Esophagus muscularis mucosa (tissue), 4 donors: ENCODE results near the gene MARK3. TPM values are rescaled to one million over a fixed set of nuclear protein-coding genes. Genes with fewer than 3 reads are reported as not detected.

Experiments
- DNase-seq: peaks from one replicate; pipeline ENCODE4 v3.0.0-alpha.2; 2017; ENCODE audit errors: extremely low spot score
- H3K27ac ChIP-seq, 4 donors: fragments of 200-600 bp; sonication (generic); replicated peaks in 1 of 4; 1 replicate in 3 of 4; 2 replicates in 1 of 4; pipeline ENCODE4 v1.5.1; 2016 to 2019; ENCODE audit warnings: mild to moderate bottlenecking in 1 of 4
- H3K27me3 ChIP-seq, 4 donors: fragments of 200-600 bp; sonication (generic); one replicate each; pipeline versions ENCODE4 v1.5.1 to v1.6.0; 2016 to 2019
- H3K36me3 ChIP-seq, 4 donors: fragments of 200-600 bp; sonication (generic); one replicate each; pipeline ENCODE4 v1.5.1; 2016 to 2019
- H3K4me1 ChIP-seq, 4 donors: fragments of 200-600 bp; sonication (generic); one replicate each; pipeline ENCODE4 v1.5.1; 2016 to 2019
- H3K4me3 ChIP-seq, 4 donors: fragments of 200-600 bp; sonication (generic); 1 replicate in 2 of 4; 2 replicates in 2 of 4; pipeline ENCODE4 v1.5.1; 2016 to 2019; ENCODE audit warnings: mild to moderate bottlenecking in 4 of 4, moderate library complexity in 1 of 4
- H3K9me3 ChIP-seq, 4 donors: fragments of 200-600 bp; sonication (generic); 1 replicate in 3 of 4; 2 replicates in 1 of 4; pipeline ENCODE4 v1.5.1; 2016 to 2019
- EP300 ChIP-seq: sonication (generic); formaldehyde crosslinking; IDR thresholded peaks from one replicate; pipeline ENCODE4 v1.6.1; 2017; ENCODE audit warnings: antibody characterized with exemption
- POLR2A ChIP-seq: fragments of 450-650 bp; IDR thresholded peaks from one replicate; pipeline ENCODE4 v1.6.1; 2017; ENCODE audit warnings: antibody characterized with exemption, moderate library complexity, mild to moderate bottlenecking, low read depth
- POLR2AphosphoS5 ChIP-seq, 2 donors: sonication (generic); formaldehyde crosslinking; IDR thresholded peaks; one replicate each; pipeline ENCODE4 v1.6.1; 2017; ENCODE audit warnings: antibody characterized with exemption in 2 of 2
- WGBS: methylation state at CpG from one replicate; pipeline ENCODE4 v1.1.5; 2018; 5-methylcytosine and 5-hydroxymethylcytosine counted together
- intact Hi-C: fragments of 100-400 bp; cut with DNase I; formaldehyde crosslinking; loops from one replicate; pipeline ENCODE4 v1.15.1; 2023
- total RNA-seq, 4 donors: library from RNA; depleted of rRNA; stranded (reverse); fragments of >200 nt; gene quantifications; one replicate each; pipeline versions ENCODE4 v1.1.0 to v1.2.1, GENCODE V29; 2016
- TF ChIP-seq, protein P1 (sequence below), 3 experiments: fragments of 200-600 bp in 2 of 3; fragments of 450-650 bp in 1 of 3; sonication (generic) in 2 of 3; IDR thresholded peaks; one replicate each; pipeline ENCODE4 v1.5.1; 2017 to 2019; ENCODE audit warnings: antibody characterized with exemption in 3 of 3, mild to moderate bottlenecking in 2 of 3, moderate library complexity in 1 of 3

The MARK3 gene
- total RNA-seq, 4 donors from 2014 or later: 57.4 to 78.1 (median 68.1) TPM

- H3K9me3 ChIP-seq: no peaks in the 10 kb centered on the region
- no peaks in the 10 kb centered on the region for H3K4me1 ChIP-seq
- peak overlapping the region; percentile 26 to 54 (median 38) for H3K27ac ChIP-seq
- no peaks in the 10 kb centered on the region for H3K27me3 ChIP-seq
- intact Hi-C loops: no loop called here
- peaks cover 30 to 94% (median 85%) of the 10 kb centered on the region in 4 donors for H3K36me3 ChIP-seq
- no peak for DNase-seq
- H3K4me3 ChIP-seq: no peak overlapping the region
- no peak for TF ChIP-seq POLR2A
- TF ChIP-seq EP300: no peak
- TF ChIP-seq, protein P1, sequence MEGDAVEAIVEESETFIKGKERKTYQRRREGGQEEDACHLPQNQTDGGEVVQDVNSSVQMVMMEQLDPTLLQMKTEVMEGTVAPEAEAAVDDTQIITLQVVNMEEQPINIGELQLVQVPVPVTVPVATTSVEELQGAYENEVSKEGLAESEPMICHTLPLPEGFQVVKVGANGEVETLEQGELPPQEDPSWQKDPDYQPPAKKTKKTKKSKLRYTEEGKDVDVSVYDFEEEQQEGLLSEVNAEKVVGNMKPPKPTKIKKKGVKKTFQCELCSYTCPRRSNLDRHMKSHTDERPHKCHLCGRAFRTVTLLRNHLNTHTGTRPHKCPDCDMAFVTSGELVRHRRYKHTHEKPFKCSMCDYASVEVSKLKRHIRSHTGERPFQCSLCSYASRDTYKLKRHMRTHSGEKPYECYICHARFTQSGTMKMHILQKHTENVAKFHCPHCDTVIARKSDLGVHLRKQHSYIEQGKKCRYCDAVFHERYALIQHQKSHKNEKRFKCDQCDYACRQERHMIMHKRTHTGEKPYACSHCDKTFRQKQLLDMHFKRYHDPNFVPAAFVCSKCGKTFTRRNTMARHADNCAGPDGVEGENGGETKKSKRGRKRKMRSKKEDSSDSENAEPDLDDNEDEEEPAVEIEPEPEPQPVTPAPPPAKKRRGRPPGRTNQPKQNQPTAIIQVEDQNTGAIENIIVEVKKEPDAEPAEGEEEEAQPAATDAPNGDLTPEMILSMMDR (IDR thresholded peaks at IDR 0.05): no peak
- no peak for TF ChIP-seq POLR2AphosphoS5 (IDR thresholded peaks at IDR 0.05)
- 72% methylated on average over 6 of the region's 6 CpGs for WGBS
Observed at GRCh38 chr14:103492156-103492925, 107.1 kb downstream of the MARK3 start.

GRCh38 chr14:103495854-103496253 lies 110.6 kb downstream of the MARK3 start:
- H3K9me3 ChIP-seq: no peaks in the 10 kb centered on the region
- peaks cover 8 to 12% (median 10%) of the 10 kb centered on the region in 4 donors for H3K4me1 ChIP-seq
- H3K4me3 ChIP-seq: no peak overlapping the region
- H3K36me3 ChIP-seq: peaks cover 14 to 81% (median 74%) of the 10 kb centered on the region in 4 donors
- H3K27me3 ChIP-seq: no peaks in the 10 kb centered on the region
- DNase-seq: no peak
- intact Hi-C loops: no loop called here
- TF ChIP-seq POLR2AphosphoS5 (IDR thresholded peaks at IDR 0.05) (no peak), POLR2A (no peak), EP300 (no peak)
- TF ChIP-seq, protein P1 (IDR thresholded peaks at IDR 0.05): no peak
- no peak overlapping the region for H3K27ac ChIP-seq
- WGBS: 58% methylated on average over 2 of the region's 2 CpGs

DNA sequence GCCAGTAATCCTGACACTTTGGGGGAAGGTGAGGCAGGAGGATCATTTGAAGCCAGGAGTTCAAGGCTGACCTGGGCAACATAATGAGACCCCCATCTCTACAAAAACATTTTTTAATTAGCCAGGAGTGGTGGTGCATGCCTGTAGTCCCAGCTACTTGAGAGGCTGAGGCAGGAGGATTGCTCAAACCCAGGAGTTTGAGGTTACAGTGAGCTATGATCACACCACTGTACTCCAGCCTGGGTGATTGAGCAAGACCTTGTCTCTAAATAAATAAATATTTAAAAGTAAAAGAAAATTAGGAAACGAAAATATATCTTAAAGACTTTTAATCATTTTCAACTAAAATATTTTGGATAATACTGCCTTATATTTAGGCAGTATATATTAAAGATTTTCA lies 111.6 kb downstream of the MARK3 start:
- H3K36me3 ChIP-seq: peaks cover 11 to 82% (median 76%) of the 10 kb centered on the region in 4 donors
- peaks cover 8 to 12% (median 11%) of the 10 kb centered on the region in 4 donors for H3K4me1 ChIP-seq
- no peaks in the 10 kb centered on the region for H3K27me3 ChIP-seq
- TF ChIP-seq POLR2AphosphoS5 (IDR thresholded peaks at IDR 0.05): no peak
- H3K4me3 ChIP-seq: no peak overlapping the region
- H3K27ac ChIP-seq: no peak overlapping the region
- 33% methylated on average over 1 of the region's 1 CpG for WGBS
- no peaks in the 10 kb centered on the region for H3K9me3 ChIP-seq
- no peak for DNase-seq
- intact Hi-C loops: no loop called here

- H3K27ac ChIP-seq: no peak overlapping the region
- peaks cover 32 to 87% (median 78%) of the 10 kb centered on the region in 4 donors for H3K36me3 ChIP-seq
- intact Hi-C loops: no loop called here
- TF ChIP-seq POLR2AphosphoS5 (IDR thresholded peaks at IDR 0.05) (no peak), POLR2A (no peak), EP300 (no peak)
- H3K27me3 ChIP-seq: no peaks in the 10 kb centered on the region
- 66% methylated on average over 10 of the region's 10 CpGs for WGBS
- H3K4me3 ChIP-seq: no peak overlapping the region
- no peaks in the 10 kb centered on the region for H3K9me3 ChIP-seq
- peaks cover 8 to 12% (median 11%) of the 10 kb centered on the region in 4 donors for H3K4me1 ChIP-seq
- DNase-seq: no peak
Observed at GRCh38 chr14:103499709-103500108, 114.5 kb downstream of the MARK3 start.

DNA sequence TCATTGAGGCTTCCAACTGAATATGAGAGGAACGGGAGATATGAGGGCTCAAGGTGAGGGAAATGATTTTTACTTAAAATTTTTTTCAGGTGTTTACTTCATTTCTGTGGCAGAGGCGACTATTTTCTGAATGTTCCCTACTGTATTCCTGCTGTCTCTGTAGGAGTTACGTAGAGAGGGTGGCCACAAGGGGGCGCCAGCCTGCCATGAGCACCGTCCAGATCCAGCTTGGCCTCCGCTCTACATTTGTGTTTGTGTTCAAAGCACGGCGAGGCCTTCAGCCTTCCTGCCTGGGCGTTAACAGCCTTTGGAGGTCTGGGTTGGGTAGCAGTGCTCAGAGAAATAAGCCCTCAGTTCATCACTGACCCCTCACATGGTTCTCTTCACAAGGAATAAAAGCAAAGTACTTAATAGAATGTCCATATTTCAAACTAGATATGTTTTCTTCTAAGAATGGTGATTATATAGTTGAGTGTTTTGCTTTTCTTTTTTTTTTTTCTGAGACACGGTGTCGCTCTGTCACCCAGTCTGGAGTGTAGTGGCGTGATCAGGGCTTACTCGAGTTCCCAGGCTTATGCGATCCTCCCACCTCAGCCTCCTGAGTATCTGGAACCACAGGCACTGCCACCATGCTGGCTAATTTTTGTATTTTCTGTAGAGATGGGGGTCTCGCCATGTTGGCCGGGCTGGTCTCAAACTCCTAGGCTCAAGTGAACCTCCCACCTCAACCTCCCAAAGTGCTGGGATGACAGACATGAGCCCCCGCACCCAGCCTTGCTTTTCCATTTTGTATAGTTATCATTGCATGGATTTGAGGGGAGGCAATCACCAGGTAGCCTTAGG lies 115.2 kb downstream of the MARK3 start:
- Histone ChIP-seq H3K36me3 (peaks cover 26 to 87% (median 78%) of the 10 kb centered on the region in 4 donors), H3K4me3 (no peak overlapping the region), H3K9me3 (no peaks in the 10 kb centered on the region), H3K27me3 (no peaks in the 10 kb centered on the region), H3K27ac (peak overlapping the region; percentile 45 to 69 (median 60)), H3K4me1 (peaks cover 8 to 12% (median 11%) of the 10 kb centered on the region in 4 donors)
- TF ChIP-seq, protein P1 (IDR thresholded peaks at IDR 0.05): peak; percentile 91 to 95 (median 93)
- TF ChIP-seq POLR2AphosphoS5 (IDR thresholded peaks at IDR 0.05) (peak in 1 of 2 donors; percentile 78), EP300 (no peak)
- intact Hi-C loops: no loop called here
- 39% methylated on average over 17 of the region's 17 CpGs for whole genome bisulfite sequencing
- DNase-seq: peak; percentile 97
